Mesenchymal stem cell (in vitro differentiated cells and primary cell): ENCODE measurements around the gene NT5DC3.

Experiments used
- DNase-seq: peaks from one replicate; pipeline ENCODE4 v3.0.0-alpha.2; 2013
- H2AFZ ChIP-seq: one replicate; pipeline ENCODE4 v1.6.1; 2013; ENCODE audit warnings: low read depth, mild to moderate bottlenecking, control low read depth, inconsistent platforms, low read length, moderate library complexity
- H2AK5ac ChIP-seq: 2 replicates; pipeline ENCODE4 v1.6.1; 2013; ENCODE audit warnings: low read length, moderate library complexity, mild to moderate bottlenecking, inconsistent platforms; ENCODE audit not compliant: severe bottlenecking
- H2BK120ac ChIP-seq: one replicate; pipeline ENCODE4 v1.6.1; 2013; ENCODE audit warnings: low read depth, mild to moderate bottlenecking, inconsistent platforms, low read length, moderate library complexity
- H2BK12ac ChIP-seq, 2 experiments: one replicate each; pipeline ENCODE4 v1.6.1; 2013; ENCODE audit warnings: inconsistent platforms in 2 of 2, low read length in 2 of 2, mild to moderate bottlenecking in 2 of 2, moderate library complexity in 2 of 2, control low read depth in 1 of 2
- H2BK15ac ChIP-seq: one replicate; pipeline ENCODE4 v1.6.1; 2013; ENCODE audit warnings: mild to moderate bottlenecking, low read depth, inconsistent platforms; ENCODE audit not compliant: poor library complexity, severe bottlenecking
- H2BK5ac ChIP-seq: 2 replicates; pipeline ENCODE4 v1.6.1; 2013; ENCODE audit warnings: low read depth, mild to moderate bottlenecking, low read length, control low read depth, inconsistent platforms; ENCODE audit not compliant: poor library complexity, severe bottlenecking
- H3K14ac ChIP-seq, 2 experiments: one replicate each; pipeline ENCODE4 v1.6.1; 2013; ENCODE audit warnings: inconsistent platforms in 2 of 2, low read length in 2 of 2, control low read depth in 1 of 2, mild to moderate bottlenecking in 1 of 2, moderate library complexity in 1 of 2
- H3K18ac ChIP-seq, 2 experiments: one replicate each; pipeline ENCODE4 v1.6.1; 2013; ENCODE audit warnings: inconsistent platforms in 2 of 2, low read length in 2 of 2, control low read depth in 1 of 2, low read depth in 1 of 2, mild to moderate bottlenecking in 1 of 2
- H3K23ac ChIP-seq, 2 experiments: one replicate each; pipeline ENCODE4 v1.6.1; 2013; ENCODE audit warnings: inconsistent platforms in 2 of 2, low read length in 2 of 2, mild to moderate bottlenecking in 2 of 2, moderate library complexity in 2 of 2, control low read depth in 1 of 2
- H3K27ac ChIP-seq: 2 replicates; pipeline ENCODE4 v1.5.1; 2013; ENCODE audit warnings: mild to moderate bottlenecking, moderate library complexity, low read length, control low read depth, inconsistent platforms; ENCODE audit not compliant: poor library complexity, severe bottlenecking
- H3K27me3 ChIP-seq, 2 experiments: 2 replicates each; pipeline versions ENCODE4 v1.6.1 to v1.7.0; 2013; ENCODE audit warnings: low read length in 2 of 2, mild to moderate bottlenecking in 2 of 2, moderate library complexity in 2 of 2, control low read depth in 1 of 2, inconsistent platforms in 1 of 2; ENCODE audit not compliant: control insufficient read depth in 1 of 2, insufficient read depth in 1 of 2
- H3K36me3 ChIP-seq, 2 experiments: 2 replicates each; pipeline versions ENCODE4 v1.6.1 to v1.7.0; 2013; ENCODE audit warnings: low read length in 2 of 2, control low read depth in 1 of 2, inconsistent platforms in 1 of 2, low read depth in 1 of 2, mild to moderate bottlenecking in 1 of 2; ENCODE audit not compliant: insufficient read depth in 2 of 2, control insufficient read depth in 1 of 2
- H3K4ac ChIP-seq, 2 experiments: one replicate each; pipeline ENCODE4 v1.6.1; 2013; ENCODE audit warnings: inconsistent platforms in 2 of 2, low read length in 2 of 2, mild to moderate bottlenecking in 2 of 2, moderate library complexity in 2 of 2, control low read depth in 1 of 2, low read depth in 1 of 2
- H3K4me1 ChIP-seq: 2 replicates; pipeline ENCODE4 v1.6.1; 2013; ENCODE audit warnings: low read depth, low read length, control low read depth; ENCODE audit not compliant: control insufficient read depth, insufficient read depth
- H3K4me2 ChIP-seq: 2 replicates; pipeline ENCODE4 v1.6.1; 2013; ENCODE audit warnings: low read length, mild to moderate bottlenecking, inconsistent platforms; ENCODE audit not compliant: poor library complexity, severe bottlenecking
- H3K4me3 ChIP-seq, 2 experiments: 2 replicates each; pipeline versions ENCODE4 v1.5.1 to v1.7.0; 2013; ENCODE audit warnings: low read length in 2 of 2, mild to moderate bottlenecking in 2 of 2, control low read depth in 1 of 2, low read depth in 1 of 2; ENCODE audit not compliant: insufficient read depth in 1 of 2
- H3K79me1 ChIP-seq: replicated peaks from 2 replicates; pipeline ENCODE4 v1.6.1; 2013; ENCODE audit warnings: mild to moderate bottlenecking, control low read depth, low read length, inconsistent platforms; ENCODE audit not compliant: poor library complexity, severe bottlenecking
- H3K9ac ChIP-seq: 2 replicates; pipeline ENCODE4 v1.7.0; 2013; ENCODE audit warnings: mild to moderate bottlenecking, low read length, moderate library complexity
- H3K9me3 ChIP-seq: 2 replicates; pipeline ENCODE4 v1.7.0; 2013; ENCODE audit warnings: mild to moderate bottlenecking, low read length; ENCODE audit not compliant: control insufficient read depth
- H4K8ac ChIP-seq: one replicate; pipeline ENCODE4 v1.6.1; 2013; ENCODE audit warnings: inconsistent platforms, mild to moderate bottlenecking, low read length, moderate library complexity
- H4K91ac ChIP-seq: one replicate; pipeline ENCODE4 v1.6.1; 2013; ENCODE audit warnings: mild to moderate bottlenecking, low read length, inconsistent platforms
- WGBS: methylation state at CpG from one replicate; pipeline ENCODE4 v1.1.7; 2013; ENCODE audit warnings: mixed read lengths; 5-methylcytosine and 5-hydroxymethylcytosine counted together

The NT5DC3 gene

GRCh38 chr12:103819312-103819711 lies 21.7 kb downstream of the NT5DC3 start:
- Histone ChIP-seq H3K9ac (no peak overlapping the region), H3K18ac (peak overlapping the region in 1 of 2 experiments; percentile 48), H4K91ac (no peak overlapping the region), H3K9me3 (no peaks in the 10 kb centered on the region), H2AK5ac (no peak overlapping the region), H3K36me3 (peaks cover 0 to 5% of the 10 kb centered on the region in 2 experiments), H3K27ac (no peak overlapping the region), H3K4me3 (no peak overlapping the region), H2AFZ (no peak overlapping the region), H3K4me1 (peaks cover 3% of the 10 kb centered on the region), H2BK120ac (no peak overlapping the region), H4K8ac (no peak overlapping the region), H3K4ac (no peak overlapping the region), H3K4me2 (no peak overlapping the region), H3K23ac (no peak overlapping the region), H3K27me3 (no peaks in the 10 kb centered on the region), H2BK12ac (no peak overlapping the region), H2BK15ac (no peak overlapping the region), H2BK5ac (no peak overlapping the region), H3K14ac (no peak overlapping the region), H3K79me1 (peaks cover 25% of the 10 kb centered on the region)
- DNase-seq, result no peak
- no CpG with 5 or more reads among the region's 2 CpGs for WGBS

DNA sequence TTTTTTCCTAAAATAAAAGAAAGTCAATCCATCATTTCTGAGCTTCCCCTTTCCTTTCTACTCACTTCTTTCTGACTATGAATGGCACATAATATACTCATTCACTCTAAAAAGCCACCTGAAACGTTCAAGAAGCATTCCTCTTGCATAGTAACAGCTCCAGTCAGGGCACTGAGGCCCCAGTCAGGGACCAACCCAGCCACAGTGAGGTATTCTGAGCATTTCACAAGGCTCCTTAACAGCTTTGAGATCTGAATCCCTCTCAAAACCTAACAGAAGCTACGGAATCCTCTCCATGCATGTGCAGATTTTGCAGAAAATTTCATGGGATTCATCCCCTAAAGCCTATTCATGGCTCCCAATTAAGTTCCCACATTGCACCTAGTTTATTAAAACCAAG lies 23.2 kb downstream of the NT5DC3 start:
- H3K4ac ChIP-seq, result no peak overlapping the region
- no peak overlapping the region for H2BK12ac ChIP-seq
- no peak overlapping the region for H3K4me3 ChIP-seq
- H2BK15ac ChIP-seq, result no peak overlapping the region
- WGBS, result 87% methylated on average over 2 of the region's 2 CpGs
- H3K4me1 ChIP-seq, result peaks cover 6% of the 10 kb centered on the region
- H3K23ac ChIP-seq, result no peak overlapping the region
- no peak for DNase-seq
- H2BK120ac ChIP-seq, result no peak overlapping the region
- no peak overlapping the region for H3K14ac ChIP-seq
- no peaks in the 10 kb centered on the region for H3K9me3 ChIP-seq
- no peak overlapping the region for H3K4me2 ChIP-seq
- no peak overlapping the region for H3K9ac ChIP-seq
- no peak overlapping the region for H3K18ac ChIP-seq
- no peak overlapping the region for H4K8ac ChIP-seq
- H2BK5ac ChIP-seq, result no peak overlapping the region
- H3K27me3 ChIP-seq, result no peaks in the 10 kb centered on the region
- H3K27ac ChIP-seq, result no peak overlapping the region
- H2AFZ ChIP-seq, result no peak overlapping the region
- H2AK5ac ChIP-seq, result no peak overlapping the region
- H4K91ac ChIP-seq, result no peak overlapping the region
- peaks cover 34% of the 10 kb centered on the region for H3K79me1 ChIP-seq
- H3K36me3 ChIP-seq, result peaks cover 8 to 10% of the 10 kb centered on the region in 2 experiments

DNA sequence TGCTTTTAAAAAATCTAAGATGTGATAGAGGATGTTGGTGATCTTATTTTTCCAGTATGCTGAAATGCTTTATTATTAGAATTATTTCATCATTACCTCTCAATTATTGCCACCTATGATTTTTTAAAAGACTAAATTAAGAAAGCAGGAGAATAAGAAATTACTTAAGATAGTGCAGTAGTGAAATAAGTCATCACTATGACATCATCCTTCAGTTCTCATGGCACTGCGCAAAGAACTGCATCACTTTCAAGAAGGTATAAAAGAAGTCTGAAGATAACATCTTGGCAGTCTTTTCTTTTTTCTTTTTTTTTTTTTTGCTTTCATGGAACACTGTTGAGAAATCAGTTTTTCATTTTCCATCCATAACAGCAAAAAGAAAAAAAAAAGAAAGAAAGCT lies 24.4 kb downstream of the NT5DC3 start:
- no peak overlapping the region for H2AFZ ChIP-seq
- H3K9me3 ChIP-seq, result no peaks in the 10 kb centered on the region
- no peaks in the 10 kb centered on the region for H3K27me3 ChIP-seq
- H4K91ac ChIP-seq, result no peak overlapping the region
- H3K18ac ChIP-seq, result no peak overlapping the region
- H3K79me1 ChIP-seq, result peaks cover 37% of the 10 kb centered on the region
- peaks cover 6% of the 10 kb centered on the region for H3K4me1 ChIP-seq
- H3K4me3 ChIP-seq, result no peak overlapping the region
- peaks cover 10 to 12% of the 10 kb centered on the region in 2 experiments for H3K36me3 ChIP-seq
- no peak overlapping the region for H3K4ac ChIP-seq
- no peak overlapping the region for H3K9ac ChIP-seq
- no peak overlapping the region for H2BK15ac ChIP-seq
- H3K27ac ChIP-seq, result no peak overlapping the region
- WGBS, result no CpG with 5 or more reads among the region's 1 CpG
- no peak overlapping the region for H2BK120ac ChIP-seq
- no peak overlapping the region for H2BK12ac ChIP-seq
- no peak overlapping the region for H2AK5ac ChIP-seq
- no peak overlapping the region for H3K23ac ChIP-seq
- H2BK5ac ChIP-seq, result no peak overlapping the region
- H4K8ac ChIP-seq, result no peak overlapping the region
- H3K14ac ChIP-seq, result no peak overlapping the region
- DNase-seq, result no peak
- H3K4me2 ChIP-seq, result no peak overlapping the region

GRCh38 chr12:103814436-103814835 lies 26.6 kb downstream of the NT5DC3 start:
- Histone ChIP-seq H2AFZ (no peak overlapping the region), H3K27ac (no peak overlapping the region), H2BK120ac (no peak overlapping the region), H3K9me3 (no peaks in the 10 kb centered on the region), H3K23ac (no peak overlapping the region), H4K91ac (no peak overlapping the region), H3K18ac (no peak overlapping the region), H4K8ac (no peak overlapping the region), H3K4me2 (no peak overlapping the region), H2BK12ac (no peak overlapping the region), H3K14ac (no peak overlapping the region), H2AK5ac (no peak overlapping the region), H3K27me3 (no peaks in the 10 kb centered on the region), H2BK15ac (no peak overlapping the region), H3K9ac (no peak overlapping the region), H2BK5ac (no peak overlapping the region), H3K4me3 (no peak overlapping the region), H3K36me3 (peaks cover 14 to 15% of the 10 kb centered on the region in 2 experiments), H3K4ac (no peak overlapping the region), H3K79me1 (peaks cover 39% of the 10 kb centered on the region), H3K4me1 (peaks cover 6% of the 10 kb centered on the region)
- no peak for DNase-seq
- WGBS, result 82% methylated on average over 3 of the region's 3 CpGs
